Effector memory CD4-positive, alpha-beta T cell (primary cell): ENCODE data around the gene AWAT2.

Source experiments
- DNase-seq, 3 donors: peaks; one replicate each; pipeline ENCODE4 v3.0.0-alpha.2; 2020
- H3K27ac ChIP-seq: 2 replicates; pipeline ENCODE4 v1.7.0; 2013; ENCODE audit warnings: mild to moderate bottlenecking, low read length, moderate library complexity; ENCODE audit not compliant: insufficient read depth, poor library complexity, severe bottlenecking
- H3K27me3 ChIP-seq: replicated peaks from 2 replicates; pipeline ENCODE4 v1.7.0; 2013; ENCODE audit warnings: mild to moderate bottlenecking, low read length; ENCODE audit not compliant: insufficient read depth, control insufficient read depth, poor library complexity, severe bottlenecking
- H3K36me3 ChIP-seq: 2 replicates; pipeline ENCODE4 v1.7.0; 2013; ENCODE audit warnings: mild to moderate bottlenecking, low read length, moderate library complexity; ENCODE audit not compliant: control insufficient read depth, insufficient read depth
- H3K4me1 ChIP-seq: 2 replicates; pipeline ENCODE4 v1.7.0; 2013; ENCODE audit warnings: low read length, mild to moderate bottlenecking; ENCODE audit not compliant: control insufficient read depth, insufficient read depth, poor library complexity, severe bottlenecking
- H3K4me3 ChIP-seq: 2 replicates; pipeline ENCODE4 v1.7.0; 2013; ENCODE audit warnings: low read length, low read depth, mild to moderate bottlenecking; ENCODE audit not compliant: insufficient read depth, poor library complexity, severe bottlenecking
- H3K9me3 ChIP-seq: 2 replicates; pipeline ENCODE4 v1.7.0; 2013; ENCODE audit warnings: mild to moderate bottlenecking, low read length, moderate library complexity; ENCODE audit not compliant: control insufficient read depth

The AWAT2 gene

GRCh38 chrX:70042399-70043371 is 7.1 kb downstream of the AWAT2 start:
- H3K27ac ChIP-seq: no peak overlapping the region
- no peaks in the 10 kb centered on the region for H3K9me3 ChIP-seq
- H3K27me3 ChIP-seq: no peaks in the 10 kb centered on the region
- no peaks in the 10 kb centered on the region for H3K4me1 ChIP-seq
- no peaks in the 10 kb centered on the region for H3K36me3 ChIP-seq
- no peak for DNase-seq
- no peak overlapping the region for H3K4me3 ChIP-seq

GRCh38 chrX:70041993-70042392 is 7.7 kb downstream of the AWAT2 start:
- Histone ChIP-seq H3K4me1 (no peaks in the 10 kb centered on the region), H3K4me3 (no peak overlapping the region), H3K27ac (no peak overlapping the region), H3K36me3 (no peaks in the 10 kb centered on the region), H3K27me3 (no peaks in the 10 kb centered on the region), H3K9me3 (no peaks in the 10 kb centered on the region)
- DNase-seq: no peak

- Histone ChIP-seq H3K27me3 (no peaks in the 10 kb centered on the region), H3K36me3 (no peaks in the 10 kb centered on the region), H3K9me3 (no peaks in the 10 kb centered on the region), H3K4me3 (no peak overlapping the region), H3K4me1 (no peaks in the 10 kb centered on the region), H3K27ac (no peak overlapping the region)
- DNase-seq: no peak
These were observed 10.0 kb downstream of the AWAT2 start for GRCh38 chrX:70039758-70040157.

GRCh38 chrX:70038951-70039350 is 10.8 kb downstream of the AWAT2 start:
- H3K36me3 ChIP-seq: no peaks in the 10 kb centered on the region

GRCh38 chrX:70038515-70038914 is 11.2 kb downstream of the AWAT2 start:
- Histone ChIP-seq H3K27ac (no peak overlapping the region), H3K4me3 (no peak overlapping the region), H3K9me3 (no peaks in the 10 kb centered on the region), H3K36me3 (no peaks in the 10 kb centered on the region), H3K27me3 (no peaks in the 10 kb centered on the region), H3K4me1 (no peaks in the 10 kb centered on the region)
- no peak for DNase-seq

More at GRCh38 chrX:70038951-70039350, 10.8 kb downstream of the AWAT2 start:
- H3K4me1 ChIP-seq: no peaks in the 10 kb centered on the region
- no peaks in the 10 kb centered on the region for H3K9me3 ChIP-seq
- H3K4me3 ChIP-seq: no peak overlapping the region
- DNase-seq: no peak
- H3K27me3 ChIP-seq: no peaks in the 10 kb centered on the region
- no peak overlapping the region for H3K27ac ChIP-seq

- no peak for DNase-seq
- no peaks in the 10 kb centered on the region for H3K27me3 ChIP-seq
- no peak overlapping the region for H3K4me3 ChIP-seq
- no peak overlapping the region for H3K27ac ChIP-seq
- H3K4me1 ChIP-seq: no peaks in the 10 kb centered on the region
- H3K9me3 ChIP-seq: no peaks in the 10 kb centered on the region
- H3K36me3 ChIP-seq: no peaks in the 10 kb centered on the region
These were observed 15.1 kb downstream of the AWAT2 start for GRCh38 chrX:70034646-70035045.

- no peak for DNase-seq
- Histone ChIP-seq H3K27me3 (no peaks in the 10 kb centered on the region), H3K27ac (no peak overlapping the region), H3K9me3 (no peaks in the 10 kb centered on the region), H3K36me3 (no peaks in the 10 kb centered on the region), H3K4me3 (no peak overlapping the region), H3K4me1 (no peaks in the 10 kb centered on the region)
These were observed 16.2 kb downstream of the AWAT2 start for GRCh38 chrX:70033348-70034051.

- H3K27me3 ChIP-seq: no peaks in the 10 kb centered on the region
- no peaks in the 10 kb centered on the region for H3K4me1 ChIP-seq
- no peak overlapping the region for H3K4me3 ChIP-seq
- H3K9me3 ChIP-seq: no peaks in the 10 kb centered on the region
- no peak for DNase-seq
- H3K27ac ChIP-seq: no peak overlapping the region
- H3K36me3 ChIP-seq: no peaks in the 10 kb centered on the region
These were observed 16.9 kb downstream of the AWAT2 start for GRCh38 chrX:70032792-70033191.

- no peak for DNase-seq
- Histone ChIP-seq H3K4me3 (no peak overlapping the region), H3K27ac (no peak overlapping the region), H3K4me1 (peaks cover 6% of the 10 kb centered on the region), H3K27me3 (no peaks in the 10 kb centered on the region), H3K9me3 (no peaks in the 10 kb centered on the region), H3K36me3 (no peaks in the 10 kb centered on the region)
These were observed 19.4 kb downstream of the AWAT2 start for GRCh38 chrX:70030301-70030767.

GRCh38 chrX:70029863-70030262 is 19.9 kb downstream of the AWAT2 start:
- H3K27ac ChIP-seq: no peak overlapping the region
- H3K4me3 ChIP-seq: no peak overlapping the region
- no peak for DNase-seq
- no peaks in the 10 kb centered on the region for H3K27me3 ChIP-seq
- no peaks in the 10 kb centered on the region for H3K9me3 ChIP-seq
- H3K36me3 ChIP-seq: no peaks in the 10 kb centered on the region
- peaks cover 7% of the 10 kb centered on the region for H3K4me1 ChIP-seq
